HL-60/S4 (cell line): ENCODE measurements around the gene BANF1.

ENCODE experiments used
- in situ Hi-C: fragments of 300-500 bp; cut with MboI; formaldehyde crosslinking; loops from 2 replicates; pipeline ENCODE4 v1.14.3; 2022; ENCODE audit warnings: low sequenced_read_pairs

Gene BANF1, protein sequence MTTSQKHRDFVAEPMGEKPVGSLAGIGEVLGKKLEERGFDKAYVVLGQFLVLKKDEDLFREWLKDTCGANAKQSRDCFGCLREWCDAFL

DNA sequence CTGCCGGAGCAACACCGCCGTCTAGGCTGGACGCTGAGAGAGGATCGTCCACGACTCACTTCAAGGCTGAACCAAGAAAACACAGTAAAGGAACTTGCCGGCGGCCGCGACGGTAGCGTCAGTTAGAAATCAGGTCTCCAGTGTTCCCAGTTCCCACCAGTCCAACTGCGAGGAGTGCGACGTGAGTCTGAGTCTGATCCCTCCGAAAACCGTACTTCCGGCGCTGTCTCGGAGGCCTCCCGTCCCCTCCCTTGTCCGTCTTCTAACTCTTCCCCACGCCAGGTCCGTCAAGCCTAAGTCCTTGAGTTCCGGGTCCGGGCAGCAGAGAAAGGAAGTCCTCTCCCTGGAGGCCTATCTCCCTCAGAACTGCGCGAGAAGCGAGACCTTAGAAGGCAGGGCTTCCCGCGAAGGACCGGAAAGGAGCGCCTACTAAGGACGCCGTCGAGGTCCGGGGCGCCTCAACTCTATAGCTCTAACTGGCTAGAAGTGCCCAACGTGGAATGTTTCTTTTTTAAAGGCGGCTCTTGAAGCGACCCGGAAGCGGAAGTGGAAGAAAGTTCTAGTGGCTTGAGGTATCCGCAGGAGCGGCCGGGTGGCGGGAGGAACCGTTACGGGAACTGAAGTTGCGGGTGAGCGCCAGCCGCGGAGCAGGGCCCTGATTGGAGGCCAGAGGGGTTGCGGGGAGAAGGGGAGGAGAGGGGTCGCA, at the start of gene BANF1, which contains the start of gene EIF1AD:
BANF1 (plus strand) TSS at position 562 of the 706 bp plus-strand sequence. CDS start 748 bp downstream, outside the sequence.
EIF1AD (minus strand) TSS at position 216 of the 706 bp plus-strand sequence. CDS start 1,768 bp downstream, outside the sequence.
- in situ Hi-C loops: no loop called here

DNA sequence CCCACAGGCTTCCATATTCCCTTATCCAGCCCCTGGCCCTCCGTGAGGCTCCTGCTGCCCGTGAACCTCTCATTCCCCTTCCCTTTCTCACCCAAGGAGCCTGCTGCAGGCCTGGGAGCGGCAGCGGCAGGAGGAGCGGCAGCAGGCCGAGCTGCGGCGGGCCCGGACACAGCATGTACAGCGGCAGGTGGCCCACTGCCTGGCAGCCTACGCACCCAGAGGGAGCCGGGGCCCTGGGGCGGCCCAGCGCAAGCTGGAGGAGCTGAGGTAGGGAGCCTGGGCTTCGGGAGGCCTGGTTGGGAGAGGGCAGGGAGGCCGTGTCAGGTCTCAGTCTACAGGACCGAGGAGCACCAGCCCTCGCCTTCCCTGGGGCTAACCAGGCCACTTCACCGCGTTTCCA, 48.8 kb upstream of the BANF1 start:
- in situ Hi-C loops: no loop called here

- in situ Hi-C loops: no loop called here
Measured at GRCh38 chr11:65954771-65955170, 47.5 kb upstream of the BANF1 start.

DNA sequence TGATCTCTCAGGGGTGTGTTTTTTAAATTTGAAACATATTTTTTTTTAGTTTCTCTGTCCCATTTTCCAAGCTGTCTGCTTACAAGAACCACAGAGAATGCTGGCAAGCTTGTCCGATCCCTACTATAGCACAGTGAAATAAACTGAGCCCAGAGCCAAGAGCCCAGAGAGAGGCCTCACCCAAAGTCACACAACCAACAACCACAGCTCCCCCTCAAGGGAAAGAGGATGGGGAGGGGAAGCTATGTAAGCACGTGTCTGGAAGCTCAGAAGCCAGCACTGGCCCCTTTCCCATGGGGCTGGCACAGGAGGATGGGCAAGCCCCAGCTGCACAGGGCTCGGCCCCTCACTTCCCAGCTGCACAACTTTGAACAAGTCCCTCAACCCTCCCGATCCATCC, 44.0 kb upstream of the BANF1 start:
- in situ Hi-C loops: no loop called here

DNA sequence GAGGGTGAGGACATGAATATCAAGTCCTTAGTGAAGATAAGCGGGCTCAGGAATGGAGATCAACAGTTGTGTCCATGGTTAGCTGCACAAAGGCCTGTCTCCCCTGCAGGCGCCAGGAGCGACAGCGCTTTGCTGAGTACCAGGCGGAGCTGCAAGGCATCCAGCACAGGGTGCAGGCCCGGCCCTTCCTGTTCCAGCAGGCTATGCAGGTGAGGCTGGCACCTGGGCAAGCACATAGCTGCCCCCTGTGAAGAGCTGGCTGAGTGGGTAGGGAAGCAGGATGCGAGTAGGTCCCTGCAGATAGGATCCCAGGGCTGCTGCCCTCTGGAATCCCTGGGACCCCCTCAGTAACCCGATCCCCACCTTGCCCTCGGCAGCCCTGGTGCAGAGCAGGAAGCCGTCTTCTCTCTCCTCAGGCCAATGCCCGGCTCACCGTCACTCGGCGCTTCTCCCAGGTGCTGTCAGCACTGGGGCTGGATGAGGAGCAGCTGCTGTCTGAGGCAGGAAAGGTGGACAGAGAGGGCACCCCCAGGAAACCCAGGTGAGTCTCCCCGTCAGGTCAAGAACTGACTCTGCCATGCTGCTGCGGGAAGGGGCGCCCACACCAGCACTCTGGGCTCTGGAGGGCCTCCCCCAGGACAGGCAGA, 43.4 kb upstream of the BANF1 start:
- in situ Hi-C loops: no loop called here

GRCh38 chr11:65960824-65961266, 41.5 kb upstream of the BANF1 start:
- in situ Hi-C loops: no loop called here

DNA sequence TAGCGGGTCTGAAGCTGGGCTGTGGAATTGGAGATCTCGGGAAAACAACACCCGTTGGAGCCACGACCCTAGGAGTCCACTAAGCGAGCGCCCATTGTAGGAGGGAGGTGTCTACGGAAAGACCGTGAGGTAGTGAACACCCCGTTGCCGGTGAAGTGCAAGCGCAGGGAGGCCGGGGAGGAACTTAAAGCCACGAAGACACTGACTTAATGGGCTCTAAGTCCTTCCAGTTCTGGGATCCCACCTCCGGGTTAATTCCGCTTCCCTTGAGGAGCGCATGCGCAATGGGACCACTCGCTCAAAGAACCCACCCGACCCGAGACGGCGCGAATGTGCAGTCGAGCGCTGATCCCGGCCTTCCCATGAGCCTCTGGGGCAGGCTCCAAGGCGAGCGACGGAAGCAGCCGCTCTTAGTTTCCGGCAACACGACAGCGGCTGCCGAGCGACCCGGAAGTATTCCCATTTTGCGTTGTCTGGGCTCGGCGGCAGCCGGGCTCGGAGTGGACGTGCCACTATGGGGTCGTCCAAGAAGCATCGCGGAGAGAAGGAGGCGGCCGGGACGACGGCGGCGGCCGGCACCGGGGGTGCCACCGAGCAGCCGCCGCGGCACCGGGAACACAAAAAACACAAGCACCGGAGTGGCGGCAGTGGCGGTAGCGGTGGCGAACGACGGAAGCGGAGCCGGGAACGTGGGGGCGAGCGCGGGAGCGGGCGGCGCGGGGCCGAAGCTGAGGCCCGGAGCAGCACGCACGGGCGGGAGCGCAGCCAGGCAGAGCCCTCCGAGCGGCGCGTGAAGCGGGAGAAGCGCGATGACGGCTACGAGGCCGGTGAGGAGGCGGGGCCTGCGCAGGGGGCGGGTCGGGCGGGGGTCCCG, 40.8 kb upstream of the BANF1 start, which contains the start of gene SART1:
SART1 (plus strand) TSS at position 468 of the 874 bp plus-strand sequence; CDS start at position 515, 47 bp downstream.
- in situ Hi-C loops: no loop called here

DNA sequence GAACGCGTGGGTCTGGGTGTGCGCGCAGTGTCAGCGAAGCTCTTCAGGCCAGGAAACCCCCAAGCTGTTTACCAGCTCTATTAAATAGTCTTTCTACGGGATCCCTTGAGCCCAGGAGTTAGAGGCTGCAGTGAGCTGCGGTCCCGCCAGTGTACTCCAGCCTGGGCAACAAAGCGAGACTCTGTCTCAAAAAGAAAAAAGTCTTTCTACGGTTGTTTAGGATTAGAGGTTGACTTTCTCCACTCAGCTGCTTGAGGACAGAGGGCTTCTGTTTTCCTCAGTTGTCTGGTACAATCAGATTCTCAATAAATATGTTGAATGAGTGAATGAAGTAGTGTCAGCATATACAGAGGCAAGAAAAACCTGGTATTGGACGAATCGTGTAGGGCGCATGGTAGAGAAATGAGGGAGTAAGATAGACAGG, 40.1 kb upstream of the BANF1 start:
- in situ Hi-C loops: no loop called here

DNA sequence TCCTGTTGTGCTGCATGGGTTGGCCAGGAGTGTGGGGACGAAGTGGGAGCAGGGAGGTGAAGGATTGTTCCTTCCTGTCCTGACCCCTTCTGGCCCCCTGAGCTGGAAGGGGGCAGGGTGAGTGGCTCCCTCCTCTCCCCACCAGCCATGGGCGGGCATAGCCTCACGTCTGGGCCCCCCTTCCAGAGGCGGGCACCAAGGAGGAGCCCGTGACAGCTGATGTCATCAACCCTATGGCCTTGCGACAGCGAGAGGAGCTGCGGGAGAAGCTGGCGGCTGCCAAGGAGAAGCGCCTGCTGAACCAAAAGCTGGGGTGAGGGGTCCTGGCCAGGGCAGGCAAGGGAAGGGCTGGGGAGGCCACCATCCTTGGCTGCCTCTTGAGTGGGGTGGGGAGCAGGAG, 37.4 kb upstream of the BANF1 start:
- in situ Hi-C loops: no loop called here

DNA sequence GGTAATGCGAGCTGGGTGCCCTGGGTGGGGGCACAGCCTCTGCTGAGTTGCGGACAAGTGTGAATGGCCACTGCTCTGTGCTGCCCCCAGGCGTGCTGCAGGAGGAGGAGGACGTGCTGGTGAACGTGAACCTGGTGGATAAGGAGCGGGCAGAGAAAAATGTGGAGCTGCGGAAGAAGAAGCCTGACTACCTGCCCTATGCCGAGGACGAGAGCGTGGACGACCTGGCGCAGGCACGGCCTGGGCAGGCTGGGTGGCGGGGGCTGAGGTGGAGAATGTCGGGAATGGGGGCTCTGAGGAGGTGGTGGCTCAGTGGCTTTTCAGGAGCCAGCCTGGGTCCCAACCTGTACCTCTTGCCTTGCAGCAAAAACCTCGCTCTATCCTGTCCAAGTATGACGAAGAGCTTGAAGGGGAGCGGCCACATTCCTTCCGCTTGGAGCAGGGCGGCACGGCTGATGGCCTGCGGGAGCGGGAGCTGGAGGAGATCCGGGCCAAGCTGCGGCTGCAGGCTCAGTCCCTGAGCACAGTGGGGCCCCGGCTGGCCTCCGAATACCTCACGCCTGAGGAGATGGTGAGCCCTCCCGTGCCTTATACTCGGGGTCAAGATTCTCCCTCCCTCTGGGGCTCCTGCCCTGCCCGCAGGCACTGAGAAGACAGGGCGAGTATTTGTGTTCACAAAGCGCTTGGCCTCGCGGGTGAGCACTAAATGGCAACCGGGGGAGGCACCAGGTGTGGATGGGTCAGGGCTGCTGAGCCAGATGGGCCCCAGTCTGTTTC, 36.1 kb upstream of the BANF1 start:
- in situ Hi-C loops: no loop called here

- in situ Hi-C loops: no loop called here
Measured at GRCh38 chr11:65967329-65967934, 34.9 kb upstream of the BANF1 start.

- in situ Hi-C loops: no loop called here
Measured at GRCh38 chr11:65968600-65969482, 33.5 kb upstream of the BANF1 start.

DNA sequence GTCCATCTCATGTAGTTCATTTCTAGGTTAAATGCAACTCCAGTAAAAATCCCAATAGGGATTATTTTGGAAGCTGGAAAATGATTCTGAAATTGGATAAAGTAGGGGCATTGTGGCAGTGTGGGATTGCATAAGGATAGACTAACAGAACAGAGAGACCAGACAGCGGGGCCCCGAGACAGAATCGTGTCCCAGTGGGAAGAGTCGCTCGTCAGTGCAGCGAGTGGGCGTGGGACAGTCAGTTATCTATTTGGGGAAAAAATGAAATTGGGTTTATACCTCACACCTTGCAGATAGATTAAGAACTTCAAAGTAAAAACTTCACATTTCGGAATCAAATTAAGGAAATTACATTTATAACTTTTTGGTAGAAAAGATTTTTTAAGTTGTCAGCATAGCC, 30.2 kb upstream of the BANF1 start:
- in situ Hi-C loops: no loop called here

DNA sequence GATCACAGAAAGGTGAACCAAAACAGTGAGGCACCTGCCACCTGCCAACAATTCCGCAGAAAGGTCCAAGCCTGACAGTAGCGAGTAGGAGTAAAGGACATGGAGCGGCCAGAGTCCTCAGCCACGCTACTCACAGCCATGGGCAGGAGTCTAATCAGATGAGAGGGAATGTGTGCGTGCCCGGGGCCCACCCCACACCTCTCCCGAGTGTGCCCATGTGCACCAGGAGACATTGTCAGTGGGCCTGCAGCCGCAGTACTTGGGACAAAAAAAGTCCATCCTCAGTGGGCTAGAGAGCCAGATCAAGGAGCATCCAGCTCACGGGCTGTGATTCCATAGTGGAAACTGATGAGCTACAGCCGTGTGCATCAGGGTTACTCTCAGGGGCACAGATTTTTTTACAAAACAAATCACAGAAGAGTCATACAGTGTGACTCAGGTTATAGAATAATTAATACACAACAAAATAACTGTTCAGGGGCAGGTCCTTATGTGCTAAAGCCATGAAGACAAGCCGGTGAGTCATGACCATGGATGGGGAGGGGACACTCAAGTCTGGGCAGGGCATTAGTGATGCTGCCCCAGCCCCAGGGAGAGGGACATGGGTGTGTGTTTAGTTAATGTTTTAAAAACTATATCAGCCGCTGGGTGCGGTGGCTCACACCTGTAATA, 28.7 kb upstream of the BANF1 start:
- in situ Hi-C loops: no loop called here

DNA sequence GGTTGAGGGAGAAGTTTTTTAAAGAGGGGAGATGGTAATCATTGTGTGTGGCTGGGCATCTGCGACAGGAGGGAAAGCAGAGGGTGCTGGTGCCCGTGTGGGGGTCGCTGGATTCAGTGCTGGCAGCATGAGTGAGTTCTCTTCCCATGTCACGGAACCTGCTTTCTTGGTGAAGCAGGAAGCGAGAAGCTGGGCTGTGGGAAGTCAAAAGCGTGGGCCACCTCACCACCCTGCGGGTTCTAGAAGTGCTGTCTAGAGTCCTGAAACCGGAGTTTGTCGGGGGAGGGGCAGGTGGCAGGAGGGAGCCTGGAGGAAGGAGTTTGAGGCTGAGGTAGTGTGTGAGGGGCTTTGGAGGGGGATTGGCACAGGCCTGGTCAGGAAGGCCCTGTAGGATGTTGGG, 26.5 kb upstream of the BANF1 start:
- in situ Hi-C loops: no loop called here

- in situ Hi-C loops: no loop called here
Measured at GRCh38 chr11:65976216-65977176, 25.8 kb upstream of the BANF1 start.
